ENCODE results near the gene MICU1.
A peak's percentile ranks its signal among the peaks of the same experiment; 100 is the strongest.
"Not testable (repeated sequence)": the region's sequence is repeated elsewhere in the genome, so short reads cannot be mapped to it uniquely, and the experiment has no call there.

MICU1 gene

GRCh38 chr10:72340510-72341261 is 285.2 kb downstream of the MICU1 start:
- peak; percentile 63 for DNase-seq

- no peak for DNase-seq
Observed at GRCh38 chr10:72338180-72338579, 287.7 kb downstream of the MICU1 start.

GRCh38 chr10:72337722-72338121 is 288.2 kb downstream of the MICU1 start:
- DNase-seq: no peak

GRCh38 chr10:72337039-72337629 is 288.7 kb downstream of the MICU1 start:
- peak; percentile 73 for DNase-seq

- no peak for DNase-seq
Observed at GRCh38 chr10:72336259-72337038, 289.4 kb downstream of the MICU1 start.

GRCh38 chr10:72335394-72336258 is 290.3 kb downstream of the MICU1 start:
- no peak for DNase-seq

- no peak for DNase-seq
Observed at GRCh38 chr10:72334825-72335393, 291.0 kb downstream of the MICU1 start.

GRCh38 chr10:72334196-72334824 is 291.6 kb downstream of the MICU1 start:
- peak; percentile 55 for DNase-seq

- no peak for DNase-seq
Observed at GRCh38 chr10:72333112-72334015, 292.5 kb downstream of the MICU1 start.

- DNase-seq: no peak
Observed at GRCh38 chr10:72332423-72333111, 293.3 kb downstream of the MICU1 start.

- peak; percentile 83 for DNase-seq
Observed at GRCh38 chr10:72331575-72332422, 294.1 kb downstream of the MICU1 start.

- no peak for DNase-seq
Observed at GRCh38 chr10:72330069-72330426, 295.8 kb downstream of the MICU1 start.

GRCh38 chr10:72329290-72330068 is 296.4 kb downstream of the MICU1 start:
- DNase-seq: no peak

GRCh38 chr10:72328829-72329204 is 297.1 kb downstream of the MICU1 start:
- no peak for DNase-seq

GRCh38 chr10:72328045-72328828 is 297.6 kb downstream of the MICU1 start:
- peak; percentile 74 for DNase-seq

- not testable (repeated sequence) for DNase-seq
Observed at GRCh38 chr10:72326665-72327603, 298.9 kb downstream of the MICU1 start.
